ENCODE results near the gene MPZL1.

- no peak for TF ChIP-seq POLR2A (IDR thresholded peaks at IDR 0.05)
- TF ChIP-seq POLR2AphosphoS5 (IDR thresholded peaks at IDR 0.05; ENCODE audit: insufficient read depth in 1 of 2, low read depth in 1 of 2) = no peak
- TF ChIP-seq CTCF (IDR thresholded peaks at IDR 0.05) = no peak
These were observed 18.2 kb upstream of the MPZL1 start for GRCh38 chr1:167703557-167703956.

All from vagina (tissue), 2 donors.